HL-60 (cell line): ENCODE data around the gene TCEAL4.

ENCODE experiments used
- DNase-seq, 2 experiments: peaks; one replicate each; pipeline ENCODE4 v3.0.0-alpha.2; 2010 to 2020; ENCODE audit warnings: low read depth in 1 of 2, low spot score in 1 of 2
- H3K27ac ChIP-seq: fragments of 250-450 bp; sonication (Bioruptor Pico); replicated peaks from 2 replicates; pipeline ENCODE4 v1.5.1; 2020; ENCODE audit warnings: mild to moderate bottlenecking, moderate library complexity
- H3K27me3 ChIP-seq: fragments of 250-450 bp; sonication (Bioruptor Pico); 2 replicates; pipeline ENCODE4 v1.5.1; 2021; ENCODE audit warnings: mild to moderate bottlenecking, moderate library complexity; ENCODE audit not compliant: insufficient read depth, poor library complexity, severe bottlenecking
- H3K4me3 ChIP-seq: replicated peaks from 2 replicates; pipeline ENCODE4 v1.5.1; 2011; ENCODE audit warnings: mild to moderate bottlenecking, control low read depth, low read length; ENCODE audit not compliant: insufficient read depth
- GABPA ChIP-seq: IDR thresholded peaks from 2 replicates; pipeline ENCODE4 v1.6.1; 2012; ENCODE audit warnings: low read depth
- POLR2AphosphoS5 ChIP-seq: IDR thresholded peaks from 2 replicates; pipeline ENCODE4 v1.6.1; 2012; ENCODE audit warnings: low read depth
- SPI1 ChIP-seq: IDR thresholded peaks from 2 replicates; pipeline ENCODE4 v1.6.1; 2012; ENCODE audit warnings: low read depth, mild to moderate bottlenecking, borderline replicate concordance
- TF ChIP-seq, protein P1 (sequence below): IDR thresholded peaks from 2 replicates; pipeline ENCODE4 v1.6.1; 2012; ENCODE audit warnings: low read depth; ENCODE audit not compliant: insufficient replicate concordance
- TF ChIP-seq, protein P2 (sequence below): IDR thresholded peaks from one replicate; pipeline ENCODE4 v1.5.1; 2011; ENCODE audit warnings: low read length, control low read depth, inconsistent platforms; ENCODE audit not compliant: insufficient read depth

TCEAL4 gene

DNA sequence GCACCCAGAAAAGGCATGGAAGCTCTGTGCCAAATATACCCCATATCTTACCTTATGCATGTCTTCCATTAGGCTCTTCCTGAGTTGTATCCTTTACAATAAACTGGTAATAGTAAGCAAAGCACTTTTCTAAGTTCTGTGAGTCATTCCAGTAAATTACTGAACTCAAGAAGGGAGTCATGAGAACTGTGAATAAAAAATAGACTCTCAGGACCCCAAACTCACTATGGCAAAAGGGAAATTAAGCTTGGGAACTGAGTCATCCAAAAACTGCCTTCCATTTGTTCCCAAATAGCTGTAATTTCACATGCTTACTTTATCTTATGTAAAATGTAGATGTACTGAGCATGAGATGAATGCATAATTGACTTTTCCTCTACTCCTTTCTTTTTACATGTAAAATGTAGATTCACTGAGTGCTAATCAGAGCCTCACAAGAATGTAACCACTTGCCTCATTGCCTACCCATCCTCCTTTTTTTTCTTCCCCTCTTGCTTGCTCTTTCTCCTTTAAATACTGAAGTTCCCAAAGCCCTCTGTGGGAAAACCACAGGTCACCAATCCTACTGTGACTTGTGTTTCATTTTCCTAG, 30.6 kb downstream of the TCEAL4 start:
- H3K27me3 ChIP-seq, result no peaks in the 10 kb centered on the region
- no peak overlapping the region for H3K4me3 ChIP-seq
- DNase-seq, result no peak
- TF ChIP-seq, protein P1, sequence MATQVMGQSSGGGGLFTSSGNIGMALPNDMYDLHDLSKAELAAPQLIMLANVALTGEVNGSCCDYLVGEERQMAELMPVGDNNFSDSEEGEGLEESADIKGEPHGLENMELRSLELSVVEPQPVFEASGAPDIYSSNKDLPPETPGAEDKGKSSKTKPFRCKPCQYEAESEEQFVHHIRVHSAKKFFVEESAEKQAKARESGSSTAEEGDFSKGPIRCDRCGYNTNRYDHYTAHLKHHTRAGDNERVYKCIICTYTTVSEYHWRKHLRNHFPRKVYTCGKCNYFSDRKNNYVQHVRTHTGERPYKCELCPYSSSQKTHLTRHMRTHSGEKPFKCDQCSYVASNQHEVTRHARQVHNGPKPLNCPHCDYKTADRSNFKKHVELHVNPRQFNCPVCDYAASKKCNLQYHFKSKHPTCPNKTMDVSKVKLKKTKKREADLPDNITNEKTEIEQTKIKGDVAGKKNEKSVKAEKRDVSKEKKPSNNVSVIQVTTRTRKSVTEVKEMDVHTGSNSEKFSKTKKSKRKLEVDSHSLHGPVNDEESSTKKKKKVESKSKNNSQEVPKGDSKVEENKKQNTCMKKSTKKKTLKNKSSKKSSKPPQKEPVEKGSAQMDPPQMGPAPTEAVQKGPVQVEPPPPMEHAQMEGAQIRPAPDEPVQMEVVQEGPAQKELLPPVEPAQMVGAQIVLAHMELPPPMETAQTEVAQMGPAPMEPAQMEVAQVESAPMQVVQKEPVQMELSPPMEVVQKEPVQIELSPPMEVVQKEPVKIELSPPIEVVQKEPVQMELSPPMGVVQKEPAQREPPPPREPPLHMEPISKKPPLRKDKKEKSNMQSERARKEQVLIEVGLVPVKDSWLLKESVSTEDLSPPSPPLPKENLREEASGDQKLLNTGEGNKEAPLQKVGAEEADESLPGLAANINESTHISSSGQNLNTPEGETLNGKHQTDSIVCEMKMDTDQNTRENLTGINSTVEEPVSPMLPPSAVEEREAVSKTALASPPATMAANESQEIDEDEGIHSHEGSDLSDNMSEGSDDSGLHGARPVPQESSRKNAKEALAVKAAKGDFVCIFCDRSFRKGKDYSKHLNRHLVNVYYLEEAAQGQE, result no peak
- TF ChIP-seq GABPA, result no peak
- TF ChIP-seq POLR2AphosphoS5, result no peak
- TF ChIP-seq SPI1, result no peak
- TF ChIP-seq, protein P2, sequence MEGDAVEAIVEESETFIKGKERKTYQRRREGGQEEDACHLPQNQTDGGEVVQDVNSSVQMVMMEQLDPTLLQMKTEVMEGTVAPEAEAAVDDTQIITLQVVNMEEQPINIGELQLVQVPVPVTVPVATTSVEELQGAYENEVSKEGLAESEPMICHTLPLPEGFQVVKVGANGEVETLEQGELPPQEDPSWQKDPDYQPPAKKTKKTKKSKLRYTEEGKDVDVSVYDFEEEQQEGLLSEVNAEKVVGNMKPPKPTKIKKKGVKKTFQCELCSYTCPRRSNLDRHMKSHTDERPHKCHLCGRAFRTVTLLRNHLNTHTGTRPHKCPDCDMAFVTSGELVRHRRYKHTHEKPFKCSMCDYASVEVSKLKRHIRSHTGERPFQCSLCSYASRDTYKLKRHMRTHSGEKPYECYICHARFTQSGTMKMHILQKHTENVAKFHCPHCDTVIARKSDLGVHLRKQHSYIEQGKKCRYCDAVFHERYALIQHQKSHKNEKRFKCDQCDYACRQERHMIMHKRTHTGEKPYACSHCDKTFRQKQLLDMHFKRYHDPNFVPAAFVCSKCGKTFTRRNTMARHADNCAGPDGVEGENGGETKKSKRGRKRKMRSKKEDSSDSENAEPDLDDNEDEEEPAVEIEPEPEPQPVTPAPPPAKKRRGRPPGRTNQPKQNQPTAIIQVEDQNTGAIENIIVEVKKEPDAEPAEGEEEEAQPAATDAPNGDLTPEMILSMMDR, result no peak
- no peak overlapping the region for H3K27ac ChIP-seq

DNA sequence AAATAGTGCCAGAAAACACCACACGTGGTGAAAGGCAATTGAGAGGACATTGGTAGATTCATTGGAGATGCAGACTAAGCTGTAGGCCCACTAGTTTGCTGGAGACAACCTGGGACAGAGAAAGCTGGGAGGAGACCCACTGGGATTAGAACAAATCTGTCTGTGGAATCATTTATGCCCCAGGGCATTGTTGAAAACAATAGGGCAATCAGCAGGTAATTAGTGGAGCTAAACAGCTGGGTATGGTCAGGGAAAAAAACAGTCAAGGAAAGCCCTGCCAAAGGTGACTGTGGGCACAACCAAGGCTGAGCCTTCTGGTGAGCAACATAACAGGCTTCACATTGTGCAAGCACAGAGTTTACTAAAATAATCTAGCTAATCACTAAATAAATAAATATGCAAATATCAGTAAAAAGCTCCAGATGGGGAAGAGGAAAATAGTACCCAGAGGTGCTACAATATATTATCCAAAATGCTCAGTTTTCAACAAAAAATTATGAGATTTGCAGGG, 31.4 kb downstream of the TCEAL4 start:
- no peaks in the 10 kb centered on the region for H3K27me3 ChIP-seq
- TF ChIP-seq, protein P1, result no peak
- TF ChIP-seq POLR2AphosphoS5 (no peak), GABPA (no peak), SPI1 (no peak)
- TF ChIP-seq, protein P2, result no peak
- H3K4me3 ChIP-seq, result no peak overlapping the region
- DNase-seq, result no peak
- H3K27ac ChIP-seq, result no peak overlapping the region

DNA sequence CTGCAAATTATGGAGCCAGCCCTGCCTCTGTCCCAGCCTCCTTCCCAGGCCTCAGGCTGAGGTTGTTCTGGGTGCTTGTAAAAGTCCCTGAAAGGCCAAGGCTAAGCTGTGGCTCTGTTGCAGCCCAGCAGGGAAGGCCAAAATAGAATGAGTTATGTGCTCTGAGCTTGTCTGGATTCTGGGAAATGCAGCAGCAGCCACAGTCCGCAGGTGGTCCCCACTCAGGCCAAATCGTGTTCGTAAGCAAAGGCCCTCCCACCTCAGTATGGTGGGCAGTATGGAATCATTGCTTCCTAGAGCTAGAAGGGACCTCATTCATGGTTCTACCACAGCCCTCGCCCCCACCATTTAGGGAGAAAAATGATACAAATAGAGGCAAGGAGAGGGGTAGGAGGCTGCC, 38.8 kb downstream of the TCEAL4 start:
- no peak overlapping the region for H3K4me3 ChIP-seq
- peaks cover 10% of the 10 kb centered on the region for H3K27me3 ChIP-seq
- TF ChIP-seq, protein P2, result no peak
- no peak for TF ChIP-seq SPI1
- TF ChIP-seq, protein P1, result no peak
- no peak for TF ChIP-seq GABPA
- TF ChIP-seq POLR2AphosphoS5, result no peak
- no peak for DNase-seq
- H3K27ac ChIP-seq, result no peak overlapping the region
